GM23338 (cell line): Measurements from ENCODE around the gene LIMK2. TPM values are rescaled to one million over a fixed set of nuclear protein-coding genes. Genes with fewer than 3 reads are reported as not detected.
A peak's percentile ranks its signal among the peaks of the same experiment; 100 is the strongest.

Experiments used
- ATAC-seq: fragments of 200-7000 bp; cut with Tn5 transposase; 3 replicates; pipeline ENCODE4 v1.9.1; 2020
- DNase-seq: peaks from one replicate; pipeline ENCODE4 v3.0.0-alpha.2; 2015; ENCODE audit warnings: low spot score
- H2AFZ ChIP-seq: fragments of 200-600 bp; sonication (generic); 2 replicates; pipeline ENCODE4 v1.8.0; 2016; ENCODE audit warnings: antibody characterized with exemption, mild to moderate bottlenecking, moderate library complexity
- H3F3A ChIP-seq: fragments of 200-600 bp; sonication (generic); replicated peaks from 2 replicates; pipeline ENCODE4 v1.8.0; 2017; ENCODE audit warnings: antibody characterized with exemption, mixed run types, low read depth
- H3K27ac ChIP-seq: fragments of 200-600 bp; sonication (generic); 2 replicates; pipeline ENCODE4 v1.6.1; 2016; ENCODE audit warnings: low read depth
- H3K27me3 ChIP-seq: fragments of 200-600 bp; sonication (generic); 2 replicates; pipeline ENCODE4 v1.8.0; 2016; ENCODE audit warnings: mild to moderate bottlenecking, mixed run types, moderate library complexity; ENCODE audit not compliant: insufficient read depth
- H3K36me3 ChIP-seq: fragments of 200-600 bp; sonication (generic); 2 replicates; pipeline ENCODE4 v1.8.0; 2016; ENCODE audit warnings: mild to moderate bottlenecking; ENCODE audit not compliant: insufficient read depth
- H3K4me1 ChIP-seq: fragments of 200-600 bp; sonication (generic); 2 replicates; pipeline ENCODE4 v1.8.0; 2016; ENCODE audit warnings: mild to moderate bottlenecking, moderate library complexity; ENCODE audit not compliant: insufficient read depth
- H3K4me2 ChIP-seq: fragments of 200-600 bp; sonication (generic); 2 replicates; pipeline ENCODE4 v1.7.1; 2017; ENCODE audit warnings: mixed run types
- H3K4me3 ChIP-seq: fragments of 200-600 bp; sonication (generic); 2 replicates; pipeline ENCODE4 v1.6.1; 2016; ENCODE audit warnings: mixed run types
- H3K79me2 ChIP-seq: fragments of 200-600 bp; sonication (generic); replicated peaks from 2 replicates; pipeline ENCODE4 v1.8.0; 2017; ENCODE audit warnings: mild to moderate bottlenecking; ENCODE audit not compliant: insufficient read depth
- H3K9me2 ChIP-seq: fragments of 200-600 bp; sonication (generic); 2 replicates; pipeline ENCODE4 v1.8.0; 2017; ENCODE audit not compliant: insufficient read depth
- H4K20me1 ChIP-seq: fragments of 200-600 bp; sonication (generic); replicated peaks from 2 replicates; pipeline ENCODE4 v1.8.0; 2017; ENCODE audit warnings: mild to moderate bottlenecking; ENCODE audit not compliant: insufficient read depth
- H3K27ac Mint-ChIP-seq: 2 replicates; pipeline ENCODE4 v1.8.0; 2020; ENCODE audit warnings: inconsistent platforms, mild to moderate bottlenecking, moderate library complexity, mixed read lengths
- H3K27me3 Mint-ChIP-seq: 3 replicates; pipeline ENCODE4 v1.8.0; 2022; ENCODE audit warnings: low read depth, mild to moderate bottlenecking, moderate library complexity, mixed read lengths, inconsistent platforms; ENCODE audit not compliant: insufficient read depth, poor library complexity
- H3K36me3 Mint-ChIP-seq: 3 replicates; pipeline ENCODE4 v1.8.0; 2021; ENCODE audit warnings: low read depth, mild to moderate bottlenecking, inconsistent platforms, moderate library complexity, mixed read lengths
- H3K4me1 Mint-ChIP-seq: 3 replicates; pipeline ENCODE4 v1.8.0; 2020; ENCODE audit warnings: mild to moderate bottlenecking, inconsistent platforms, mixed read lengths
- H3K4me3 Mint-ChIP-seq: 3 replicates; pipeline ENCODE4 v1.8.0; 2021; ENCODE audit warnings: moderate library complexity, mild to moderate bottlenecking, inconsistent platforms, mixed read lengths
- H3K9me3 Mint-ChIP-seq: 3 replicates; pipeline ENCODE4 v1.8.0; 2020; ENCODE audit warnings: moderate library complexity, mild to moderate bottlenecking, inconsistent platforms, mixed read lengths
- CREB1 ChIP-seq: fragments of 250-450 bp; sonication (Bioruptor Pico); IDR thresholded peaks from 2 replicates; pipeline ENCODE4 v1.5.0; 2020; ENCODE audit warnings: low read depth, mild to moderate bottlenecking, moderate library complexity
- CTCF ChIP-seq, 2 experiments: fragments of 200-600 bp in 1 of 2; sonication (generic) in 1 of 2; conservative IDR thresholded peaks; 2 replicates each; pipeline versions ENCODE4 v1.5.1 to v1.6.1; 2016 to 2017; ENCODE audit warnings: antibody characterized with exemption in 2 of 2, low read depth in 2 of 2, mild to moderate bottlenecking in 2 of 2, moderate library complexity in 1 of 2
- EZH2 ChIP-seq: fragments of 200-600 bp; sonication (generic); IDR thresholded peaks from one replicate; pipeline ENCODE4 v1.8.0; 2017; ENCODE audit warnings: antibody characterized with exemption, mild to moderate bottlenecking, low read depth; ENCODE audit not compliant: unreplicated experiment
- EZH2phosphoT487 ChIP-seq: fragments of 200-600 bp; sonication (generic); IDR thresholded peaks from one replicate; pipeline ENCODE4 v1.8.1; 2018; ENCODE audit warnings: antibody characterized with exemption; ENCODE audit not compliant: unreplicated experiment
- JUNB ChIP-seq: IDR thresholded peaks from one replicate; pipeline ENCODE4 v1.6.1; 2016; ENCODE audit warnings: antibody characterized with exemption; ENCODE audit not compliant: unreplicated experiment
- NANOG ChIP-seq: IDR thresholded peaks from 2 replicates; pipeline ENCODE4 v1.6.1; 2016; ENCODE audit warnings: antibody characterized with exemption, borderline replicate concordance
- POLR2AphosphoS5 ChIP-seq: IDR thresholded peaks from 2 replicates; pipeline ENCODE4 v1.6.1; 2016; ENCODE audit warnings: antibody characterized with exemption, low read depth
- REST ChIP-seq: IDR thresholded peaks from one replicate; pipeline ENCODE4 v1.6.1; 2018; ENCODE audit warnings: antibody characterized with exemption; ENCODE audit not compliant: unreplicated experiment
- STAT1 ChIP-seq: IDR thresholded peaks from one replicate; pipeline ENCODE4 v1.6.1; 2016; ENCODE audit warnings: antibody characterized with exemption; ENCODE audit not compliant: unreplicated experiment
- ZNF114 ChIP-seq: fragments of 250-450 bp; sonication (Bioruptor Pico); IDR thresholded peaks from 2 replicates; pipeline ENCODE4 v1.5.0; 2020; ENCODE audit warnings: mild to moderate bottlenecking, moderate library complexity
- ZNF331 ChIP-seq: fragments of 250-450 bp; sonication (Bioruptor Pico); IDR thresholded peaks from 2 replicates; pipeline ENCODE4 v1.5.0; 2020; ENCODE audit warnings: low read depth, mild to moderate bottlenecking, moderate library complexity
- polyA plus RNA-seq: library from polyadenylated mRNA; unstranded; fragments of >200 nt; fragmentation: Nextera tagmentation; extraction: Ambion mirVana; gene quantifications from 2 replicates; pipeline ENCODE4 v1.2.1, GENCODE V29; 2016
- total RNA-seq: library from RNA; depleted of rRNA; stranded (reverse); fragments of >200 nt; shearing (Covaris generic); gene quantifications from 2 replicates; pipeline ENCODE4 v1.2.3, GENCODE V29; 2014

The LIMK2 gene
- total and polyA plus RNA-seq, 2 experiments from 2014 or later: 12.5 to 39.8 TPM

GRCh38 chr22:31210556-31211421, 1.3 kb upstream of the LIMK2 start (continued):
- TF ChIP-seq CTCF (conservative IDR thresholded peaks at IDR 0.05; ENCODE audit: low read depth in 2 of 2): no peak
- TF ChIP-seq ZNF331 (CRISPR knock-in tag): no peak
- no peak for TF ChIP-seq STAT1
- no peak for TF ChIP-seq ZNF114
- no peak for TF ChIP-seq CREB1
- no peak for TF ChIP-seq POLR2AphosphoS5
- TF ChIP-seq EZH2: no peak
- no peak for TF ChIP-seq REST
- TF ChIP-seq EZH2phosphoT487: no peak
- TF ChIP-seq JUNB: no peak
- no peak for TF ChIP-seq NANOG

DNA sequence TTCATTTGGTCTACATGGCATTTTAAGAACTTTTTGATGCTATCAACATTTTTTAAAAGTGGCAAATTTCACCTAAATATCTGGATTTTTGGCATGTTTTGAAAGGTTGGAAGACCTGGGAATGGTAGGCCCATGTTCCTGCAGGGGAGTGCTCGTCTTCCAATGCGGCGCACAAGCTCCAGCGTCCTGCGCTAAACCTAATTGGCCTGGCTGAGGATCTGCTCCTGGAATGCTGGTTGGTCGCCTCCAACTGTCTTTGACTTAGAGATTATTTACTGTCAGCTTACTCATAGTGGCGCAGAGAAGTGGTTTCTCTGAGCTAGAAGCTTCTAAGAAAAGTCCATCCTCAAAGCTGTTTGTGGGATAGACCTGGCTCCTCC, 626 bp upstream of the LIMK2 start:
- peak overlapping the region; percentile 97 for H3K4me3 ChIP-seq
- no peak overlapping the region for H3K27ac Mint-ChIP-seq
- H3K4me1 Mint-ChIP-seq: peaks cover 21% of the 10 kb centered on the region
- H3K4me1 ChIP-seq: peaks cover 19% of the 10 kb centered on the region
- peaks cover 6% of the 10 kb centered on the region; the same call in 1 of the 2 replicates for H3K36me3 ChIP-seq
- H3K36me3 Mint-ChIP-seq: peaks cover 10% of the 10 kb centered on the region; the same call in 2 of the 3 replicates
- H4K20me1 ChIP-seq: peaks cover 8% of the 10 kb centered on the region
- ATAC-seq (no peak), DNase-seq (no peak)
- H3K4me2 ChIP-seq: peak overlapping the region; percentile 75
- no peaks in the 10 kb centered on the region for H3K27me3 ChIP-seq
- peaks cover 3% of the 10 kb centered on the region; the same call in 1 of the 2 replicates for H3F3A ChIP-seq
- H3K4me3 Mint-ChIP-seq: peak overlapping the region; percentile 89
- no peaks in the 10 kb centered on the region for H3K27me3 Mint-ChIP-seq
- H2AFZ ChIP-seq: peak overlapping the region; percentile 99
- H3K9me2 ChIP-seq: no peaks in the 10 kb centered on the region
- no peak overlapping the region for H3K27ac ChIP-seq
- no peaks in the 10 kb centered on the region for H3K9me3 Mint-ChIP-seq
- H3K79me2 ChIP-seq: peaks cover 40% of the 10 kb centered on the region
- TF ChIP-seq EZH2phosphoT487 (no peak), STAT1 (no peak), CREB1 (no peak), REST (no peak), ZNF331 (CRISPR knock-in tag) (no peak), JUNB (no peak)
